ENCODE measurements around the gene COQ4. TPM values are rescaled to one million over a fixed set of nuclear protein-coding genes. Genes with fewer than 3 reads are reported as not detected.

Gene COQ4
- total RNA-seq, 2 donors from 2014 or later = 48.1 to 50.7 TPM

- Histone ChIP-seq H3K4me3 (ENCODE audit: low read length) (no peak overlapping the region), H3K27ac (ENCODE audit: low read depth, low read length) (no peak overlapping the region), H3K4me1 (ENCODE audit: control insufficient read depth, insufficient read depth, low read length) (no peaks in the 10 kb centered on the region), H3K9me3 (ENCODE audit: control insufficient read depth, low read length) (no peaks in the 10 kb centered on the region), H3K36me3 (ENCODE audit: control insufficient read depth, insufficient read depth, low read length) (peaks cover 10% of the 10 kb centered on the region), H3K9ac (ENCODE audit: extremely low read depth, low read length, poor library complexity, severe bottlenecking) (no peak overlapping the region), H3K27me3 (ENCODE audit: control insufficient read depth, insufficient read depth, low read length, poor library complexity, severe bottlenecking) (no peaks in the 10 kb centered on the region)
- TF ChIP-seq, protein P1, sequence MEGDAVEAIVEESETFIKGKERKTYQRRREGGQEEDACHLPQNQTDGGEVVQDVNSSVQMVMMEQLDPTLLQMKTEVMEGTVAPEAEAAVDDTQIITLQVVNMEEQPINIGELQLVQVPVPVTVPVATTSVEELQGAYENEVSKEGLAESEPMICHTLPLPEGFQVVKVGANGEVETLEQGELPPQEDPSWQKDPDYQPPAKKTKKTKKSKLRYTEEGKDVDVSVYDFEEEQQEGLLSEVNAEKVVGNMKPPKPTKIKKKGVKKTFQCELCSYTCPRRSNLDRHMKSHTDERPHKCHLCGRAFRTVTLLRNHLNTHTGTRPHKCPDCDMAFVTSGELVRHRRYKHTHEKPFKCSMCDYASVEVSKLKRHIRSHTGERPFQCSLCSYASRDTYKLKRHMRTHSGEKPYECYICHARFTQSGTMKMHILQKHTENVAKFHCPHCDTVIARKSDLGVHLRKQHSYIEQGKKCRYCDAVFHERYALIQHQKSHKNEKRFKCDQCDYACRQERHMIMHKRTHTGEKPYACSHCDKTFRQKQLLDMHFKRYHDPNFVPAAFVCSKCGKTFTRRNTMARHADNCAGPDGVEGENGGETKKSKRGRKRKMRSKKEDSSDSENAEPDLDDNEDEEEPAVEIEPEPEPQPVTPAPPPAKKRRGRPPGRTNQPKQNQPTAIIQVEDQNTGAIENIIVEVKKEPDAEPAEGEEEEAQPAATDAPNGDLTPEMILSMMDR (conservative IDR thresholded peaks at IDR 0.05) = no peak
- H3K4me1 Mint-ChIP-seq = no peaks in the 10 kb centered on the region
- no peaks in the 10 kb centered on the region for H3K27me3 Mint-ChIP-seq (ENCODE audit: insufficient read depth)
- no peak overlapping the region for H3K27ac Mint-ChIP-seq
- H3K9me3 Mint-ChIP-seq = no peaks in the 10 kb centered on the region
- no peak overlapping the region for H3K4me3 Mint-ChIP-seq
- WGBS, 2 experiments (ENCODE audit: insufficient coverage in 1 of 2, insufficient read length in 1 of 2) = 93 to 100% methylated on average over 2 to 4 of the region's 4 CpGs
- no peak for DNase-seq
- H3K36me3 Mint-ChIP-seq (ENCODE audit: low read depth) = peaks cover 16% of the 10 kb centered on the region
Measured at GRCh38 chr9:128293091-128293490, 29.5 kb upstream of the COQ4 start.

- 88 to 90% methylated on average over 2 to 4 of the region's 4 CpGs for WGBS, 2 experiments (ENCODE audit: insufficient coverage in 1 of 2, insufficient read length in 1 of 2)
- no peaks in the 10 kb centered on the region for H3K27me3 ChIP-seq (ENCODE audit: control insufficient read depth, insufficient read depth, low read length, poor library complexity, severe bottlenecking)
- no peak overlapping the region for H3K4me3 Mint-ChIP-seq
- H3K27me3 Mint-ChIP-seq (ENCODE audit: insufficient read depth) = no peaks in the 10 kb centered on the region
- no peak overlapping the region for H3K27ac Mint-ChIP-seq
- H3K4me3 ChIP-seq (ENCODE audit: low read length) = no peak overlapping the region
- no peaks in the 10 kb centered on the region for H3K9me3 ChIP-seq (ENCODE audit: control insufficient read depth, low read length)
- H3K27ac ChIP-seq (ENCODE audit: low read depth, low read length) = no peak overlapping the region
- TF ChIP-seq, protein P1 (conservative IDR thresholded peaks at IDR 0.05) = no peak
- no peak for DNase-seq
- H3K4me1 ChIP-seq (ENCODE audit: control insufficient read depth, insufficient read depth, low read length) = no peaks in the 10 kb centered on the region
- no peaks in the 10 kb centered on the region for H3K4me1 Mint-ChIP-seq
- no peaks in the 10 kb centered on the region for H3K36me3 ChIP-seq (ENCODE audit: control insufficient read depth, insufficient read depth, low read length)
- no peak overlapping the region for H3K9ac ChIP-seq (ENCODE audit: extremely low read depth, low read length, poor library complexity, severe bottlenecking)
- H3K9me3 Mint-ChIP-seq = no peaks in the 10 kb centered on the region
- H3K36me3 Mint-ChIP-seq (ENCODE audit: low read depth) = peaks cover 5% of the 10 kb centered on the region
Measured at GRCh38 chr9:128294142-128294541, 28.5 kb upstream of the COQ4 start.

- TF ChIP-seq, protein P1 (conservative IDR thresholded peaks at IDR 0.05) = no peak
- H3K36me3 ChIP-seq (ENCODE audit: control insufficient read depth, insufficient read depth, low read length) = no peaks in the 10 kb centered on the region
- H3K4me1 Mint-ChIP-seq = no peaks in the 10 kb centered on the region
- H3K4me1 ChIP-seq (ENCODE audit: control insufficient read depth, insufficient read depth, low read length) = no peaks in the 10 kb centered on the region
- H3K9me3 ChIP-seq (ENCODE audit: control insufficient read depth, low read length) = no peaks in the 10 kb centered on the region
- no peak for DNase-seq
- no peaks in the 10 kb centered on the region for H3K27me3 ChIP-seq (ENCODE audit: control insufficient read depth, insufficient read depth, low read length, poor library complexity, severe bottlenecking)
- WGBS, 2 experiments (ENCODE audit: insufficient coverage in 1 of 2, insufficient read length in 1 of 2) = 92 to 97% methylated on average over 8 to 16 of the region's 16 CpGs
- H3K27ac Mint-ChIP-seq = no peak overlapping the region
- no peaks in the 10 kb centered on the region for H3K9me3 Mint-ChIP-seq
- no peak overlapping the region for H3K4me3 Mint-ChIP-seq
- H3K9ac ChIP-seq (ENCODE audit: extremely low read depth, low read length, poor library complexity, severe bottlenecking) = no peak overlapping the region
- H3K27ac ChIP-seq (ENCODE audit: low read depth, low read length) = no peak overlapping the region
- H3K4me3 ChIP-seq (ENCODE audit: low read length) = no peak overlapping the region
- H3K36me3 Mint-ChIP-seq (ENCODE audit: low read depth) = peaks cover 4% of the 10 kb centered on the region
- no peaks in the 10 kb centered on the region for H3K27me3 Mint-ChIP-seq (ENCODE audit: insufficient read depth)
Measured at GRCh38 chr9:128296340-128297220, 26.1 kb upstream of the COQ4 start.
